T-helper 1 cell treated with Interleukin-12 subunit alpha and Interleukin-12 subunit beta and Interleukin-4 antibody, amounts not matched to agents 30 ng/mL and 1 ng/mL, for 36 hours (primary cell): ENCODE results near the gene TTC8. TPM values are rescaled to one million over a fixed set of nuclear protein-coding genes. Genes with fewer than 3 reads are reported as not detected.

Experiments
- intact Hi-C: fragments of 100-400 bp; cut with micrococcal nuclease; formaldehyde crosslinking; loops from one replicate; pipeline ENCODE4 v1.15.1; 2024
- total RNA-seq: library from RNA; stranded (reverse); gene quantifications from 2 replicates; pipeline ENCODE4 v1.2.3, GENCODE V29; 2022

The TTC8 gene
- total RNA-seq, 1 donor from 2014 or later, result 2.3 TPM

- intact Hi-C loops, result no loop called here
Observed at GRCh38 chr14:88863167-88863566, 38.7 kb downstream of the TTC8 start.

GRCh38 chr14:88864198-88864597 is 39.7 kb downstream of the TTC8 start:
- intact Hi-C loops, result no loop called here

DNA sequence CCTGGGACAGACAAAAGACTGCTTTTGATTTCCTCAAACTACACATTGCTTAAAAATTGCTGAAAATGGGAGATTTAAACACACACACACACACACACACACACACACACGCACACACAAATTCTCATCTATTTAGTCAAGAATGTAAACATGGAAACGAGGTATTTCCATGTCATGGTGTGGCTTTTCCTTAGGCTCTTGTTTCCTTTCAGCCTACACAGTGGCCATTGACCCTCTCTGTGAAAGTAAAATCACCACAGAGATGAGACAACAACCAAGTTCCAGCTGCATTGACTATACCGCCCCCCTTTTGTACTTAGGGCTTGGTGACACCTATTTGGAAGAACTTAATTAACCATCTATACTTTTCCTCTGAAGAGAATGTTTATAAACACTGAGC is 41.9 kb downstream of the TTC8 start:
- intact Hi-C loops, result no loop called here

DNA sequence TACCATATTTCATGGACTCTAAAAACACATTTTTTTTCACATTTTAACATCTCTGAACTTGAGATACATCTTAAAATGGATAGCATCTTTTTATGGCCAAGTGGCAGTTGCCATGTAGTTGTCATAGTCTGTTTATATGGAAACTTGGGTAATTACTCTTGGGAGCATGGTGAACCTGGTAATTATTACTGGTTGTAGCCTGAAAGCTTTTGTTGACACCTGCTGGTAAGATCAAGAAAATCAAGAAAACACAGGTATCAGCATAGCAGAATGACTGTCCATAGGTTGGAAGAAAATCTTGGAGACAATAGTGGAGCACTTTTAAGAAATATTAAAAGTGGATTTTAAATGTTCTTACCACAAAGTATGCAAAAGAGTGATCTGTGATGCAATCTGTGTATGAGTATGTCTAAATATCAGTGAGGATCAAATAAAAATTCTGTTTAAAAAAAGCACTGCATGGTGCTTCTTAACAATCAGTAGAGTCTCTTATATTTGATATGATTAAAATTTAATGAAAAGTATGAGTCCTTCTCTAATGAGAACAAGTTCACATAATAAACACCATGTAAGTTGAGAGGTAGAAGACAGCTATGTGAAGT is 44.2 kb downstream of the TTC8 start:
- intact Hi-C loops, result loop anchor here (1.0 kb wide), 2 partner anchors 201 to 376 kb away; no protein-coding TSS in a partner anchor

DNA sequence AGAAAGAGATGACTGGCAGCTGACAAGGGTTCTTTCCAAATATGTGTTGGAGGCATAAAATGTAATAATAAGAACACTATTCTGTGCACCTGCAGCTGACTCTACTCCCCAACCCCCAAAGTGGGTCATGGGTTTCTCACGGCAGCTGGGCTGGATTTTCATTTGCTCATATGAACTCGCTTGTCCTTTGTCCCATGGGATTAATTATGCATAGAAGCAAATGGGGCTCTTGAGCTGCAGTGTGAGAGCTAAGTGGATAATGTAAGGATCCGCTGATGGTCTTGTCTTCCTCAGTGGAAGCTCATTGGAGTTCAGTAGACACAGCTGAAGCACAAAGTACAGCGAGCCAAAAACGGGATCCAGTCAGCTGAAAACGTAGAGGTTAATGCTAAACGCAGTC is 46.3 kb downstream of the TTC8 start:
- intact Hi-C loops, result no loop called here

DNA sequence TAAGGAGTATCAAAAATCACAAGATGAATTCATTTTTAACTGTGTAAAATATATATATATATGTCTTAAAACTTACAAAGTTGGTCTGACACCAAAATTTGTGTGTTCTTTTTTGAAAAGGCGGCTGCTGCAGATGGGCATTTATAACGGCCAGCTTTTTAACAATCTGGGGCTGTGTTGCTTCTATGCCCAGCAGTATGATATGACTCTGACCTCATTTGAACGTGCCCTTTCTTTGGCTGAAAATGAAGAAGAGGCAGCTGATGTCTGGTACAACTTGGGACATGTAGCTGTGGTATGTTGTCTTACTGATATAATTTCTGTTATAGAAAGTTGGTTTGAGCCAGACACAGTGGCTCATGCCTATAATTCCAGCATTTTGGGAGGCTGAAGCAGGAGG is 47.0 kb downstream of the TTC8 start:
- intact Hi-C loops, result no loop called here

DNA sequence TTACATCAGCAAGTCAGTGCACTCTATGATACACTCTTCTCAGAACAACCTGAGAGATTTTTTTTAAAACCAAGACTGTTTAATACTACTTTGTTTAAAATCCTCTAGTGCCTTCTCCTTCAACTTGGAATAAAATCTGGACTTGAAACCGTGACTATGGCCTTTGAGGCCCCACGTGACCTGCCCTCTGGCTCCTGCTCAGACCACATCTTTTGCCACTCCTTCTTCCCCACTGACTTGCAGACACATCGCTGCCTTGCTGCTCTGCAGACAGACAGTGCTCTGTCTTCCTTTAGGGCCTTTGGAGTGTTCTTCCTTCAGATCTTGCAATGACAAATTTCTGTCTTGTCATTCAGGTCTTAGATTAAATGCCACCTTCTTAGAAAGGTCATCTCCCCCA is 48.5 kb downstream of the TTC8 start:
- intact Hi-C loops, result no loop called here

- intact Hi-C loops, result no loop called here
Observed at GRCh38 chr14:88877192-88877591, 52.7 kb downstream of the TTC8 start.

GRCh38 chr14:88879022-88879421 is 54.6 kb downstream of the TTC8 start:
- intact Hi-C loops, result no loop called here

DNA sequence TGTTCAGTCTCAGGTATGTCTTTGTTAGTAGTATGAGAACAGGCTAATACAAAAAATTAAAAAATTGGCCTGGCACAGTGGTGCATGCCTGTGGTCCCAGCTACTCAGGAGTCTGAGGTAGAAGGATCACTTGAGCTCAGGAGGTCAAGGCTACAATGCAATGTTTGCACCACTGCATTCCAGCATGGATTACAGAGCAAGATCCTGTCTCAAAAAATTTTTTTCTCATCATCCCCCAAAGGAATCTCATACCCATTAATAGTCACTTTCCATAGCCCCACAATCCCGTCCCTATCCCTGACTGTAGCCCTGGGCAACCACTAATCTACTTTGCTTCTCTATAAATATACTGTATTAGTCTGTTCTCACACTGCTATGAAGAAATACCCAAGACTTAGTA is 57.8 kb downstream of the TTC8 start:
- intact Hi-C loops, result no loop called here

- intact Hi-C loops, result no loop called here
Observed at GRCh38 chr14:88895116-88895515, 70.7 kb downstream of the TTC8 start.

- intact Hi-C loops, result no loop called here
Observed at GRCh38 chr14:88901189-88901588, 76.7 kb downstream of the TTC8 start.

DNA sequence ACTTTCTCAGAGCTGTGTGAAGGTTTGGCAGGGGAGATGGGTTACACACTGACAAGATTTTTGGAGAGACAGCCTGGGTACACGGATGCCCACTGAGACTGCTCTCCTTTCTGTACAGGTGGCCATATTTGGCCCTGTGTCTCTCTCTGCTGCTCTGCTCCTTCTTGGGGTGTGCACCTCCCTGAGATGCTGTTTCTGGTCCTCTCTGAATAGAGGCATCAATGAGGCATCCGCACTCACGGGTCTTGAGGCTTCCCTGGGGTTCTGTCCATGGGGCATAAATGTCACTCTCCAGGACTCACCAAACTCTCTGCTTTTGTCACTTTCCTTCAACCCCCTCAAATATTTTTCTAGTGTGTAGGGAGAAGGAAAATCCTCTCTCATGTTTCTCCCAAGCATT is 77.5 kb downstream of the TTC8 start:
- intact Hi-C loops, result no loop called here

DNA sequence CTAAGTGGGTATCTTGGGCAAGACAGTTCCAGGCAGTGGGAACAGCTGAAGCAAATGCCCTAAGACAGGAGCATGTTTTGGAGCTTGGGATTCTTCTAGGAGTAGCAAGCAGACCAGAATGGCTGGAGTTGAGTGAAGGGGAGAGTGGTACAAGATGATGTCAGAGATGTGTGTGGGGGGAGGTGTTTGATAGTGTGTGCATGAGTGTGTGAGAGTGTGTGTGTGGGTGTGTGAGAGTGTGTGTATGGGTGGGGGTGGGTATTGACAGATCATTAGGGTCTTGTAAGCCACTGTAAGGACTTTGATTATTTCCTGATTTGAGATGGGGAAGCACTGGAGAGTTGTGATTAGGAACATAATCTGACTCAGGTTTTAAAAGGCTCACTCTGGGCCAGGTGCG is 78.4 kb downstream of the TTC8 start:
- intact Hi-C loops, result no loop called here

DNA sequence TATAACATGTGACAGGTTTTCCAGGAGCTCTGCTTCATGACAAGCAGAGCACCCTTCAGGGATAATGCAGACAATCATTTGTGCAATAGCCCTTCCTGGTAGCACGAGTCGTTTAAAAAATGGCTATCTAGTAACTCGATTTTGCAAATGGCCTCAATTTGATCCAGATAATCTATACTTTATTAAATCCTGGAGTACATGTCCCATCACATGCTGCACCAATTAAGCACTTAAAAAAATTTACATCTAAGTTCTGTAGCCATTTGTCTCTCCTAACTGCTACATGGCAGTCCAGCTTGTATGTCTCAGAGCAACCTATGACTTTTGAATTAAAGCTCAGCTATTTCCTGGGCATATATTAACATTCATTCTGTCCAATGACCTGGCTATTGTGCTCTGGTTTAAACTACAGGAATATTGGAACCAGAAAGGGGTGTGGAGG is 79.8 kb downstream of the TTC8 start:
- intact Hi-C loops, result no loop called here

DNA sequence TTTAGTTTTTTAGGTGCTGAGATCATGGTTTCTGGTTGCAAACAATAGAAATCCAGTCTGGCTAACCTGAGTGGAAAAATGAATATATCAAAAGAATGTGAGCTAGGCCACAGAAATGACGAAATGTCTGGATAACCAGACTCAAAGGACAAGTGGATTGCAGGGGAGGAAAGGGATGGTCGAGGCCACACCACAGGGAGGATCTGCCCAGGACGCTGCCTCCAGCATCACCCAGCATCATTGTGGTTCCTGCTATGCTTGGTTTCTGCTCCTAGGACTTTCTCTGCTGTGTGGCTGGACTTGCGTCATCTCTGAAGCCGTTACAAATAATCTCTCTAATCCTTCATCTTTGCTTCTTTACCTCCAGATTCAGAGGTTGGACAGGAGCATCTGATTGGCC is 80.4 kb downstream of the TTC8 start:
- intact Hi-C loops, result no loop called here

GRCh38 chr14:88908216-88908615 is 83.8 kb downstream of the TTC8 start:
- intact Hi-C loops, result no loop called here

DNA sequence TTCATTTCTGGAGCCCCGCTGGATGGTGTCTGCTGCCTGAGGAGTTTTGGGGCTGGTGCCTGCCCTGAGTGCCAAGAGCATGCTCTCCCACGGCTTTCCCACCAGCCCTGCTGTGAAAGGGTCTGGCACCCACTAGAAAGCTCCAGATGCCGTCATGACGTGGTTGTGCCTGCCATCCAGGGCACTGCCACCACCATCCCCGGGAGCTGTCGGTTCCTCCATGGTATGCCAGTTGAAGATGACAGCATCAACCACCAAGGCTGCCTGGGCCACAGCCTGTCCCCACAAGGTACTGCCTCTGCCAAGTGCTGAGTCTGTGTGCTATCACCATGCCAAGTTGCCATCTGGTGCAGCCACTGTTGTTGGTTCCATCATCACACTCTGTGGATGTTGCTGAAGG is 85.9 kb downstream of the TTC8 start:
- intact Hi-C loops, result no loop called here

DNA sequence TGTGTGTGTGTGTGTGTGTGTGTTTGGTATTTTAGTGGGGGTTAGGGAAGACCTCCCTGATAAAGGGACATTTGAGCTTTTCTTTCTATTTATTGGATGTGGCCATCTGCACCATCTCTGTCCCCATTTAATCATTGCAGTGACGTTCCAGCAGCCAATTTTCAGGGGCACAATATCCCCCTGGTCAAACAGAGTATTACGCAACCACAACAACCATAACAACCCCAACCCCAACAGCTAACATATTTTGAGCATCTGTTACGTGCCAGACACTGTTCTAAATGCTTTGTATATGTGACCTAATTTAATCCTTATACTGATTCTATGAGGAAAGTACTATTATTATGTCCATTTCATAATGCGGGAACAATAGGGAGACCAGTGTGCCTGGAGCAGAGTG is 87.4 kb downstream of the TTC8 start:
- intact Hi-C loops, result no loop called here

DNA sequence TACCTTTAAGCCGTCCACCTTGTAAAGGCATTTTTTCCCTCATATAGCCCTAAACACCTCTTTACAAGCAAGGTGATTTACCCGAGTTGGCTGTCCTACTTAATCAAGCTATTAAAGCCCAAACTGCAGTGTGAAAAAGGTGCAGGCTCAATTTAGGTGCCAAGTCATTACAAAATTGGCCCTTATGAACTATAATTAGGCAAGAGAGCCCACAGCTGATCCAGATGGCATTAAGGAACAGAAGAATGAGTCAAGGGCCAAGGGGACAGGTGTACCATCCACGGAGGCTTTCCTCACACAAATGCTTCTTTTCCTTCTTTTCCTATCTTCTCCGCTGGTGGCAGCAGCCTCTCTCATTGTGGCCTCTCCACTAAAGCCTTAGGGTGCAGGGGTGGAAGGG is 90.5 kb downstream of the TTC8 start:
- intact Hi-C loops, result no loop called here

GRCh38 chr14:88919502-88919901 is 95.1 kb downstream of the TTC8 start:
- intact Hi-C loops, result no loop called here
